Activated T-cell treated with anti-CD3 and anti-CD28 coated beads, Interleukin-2, amount 50 U/mL, for 24 hours (primary cell): ENCODE measurements around the gene GLT8D2.

ENCODE experiments used
- DNase-seq: peaks from one replicate; pipeline ENCODE4 v3.0.0-alpha.2; 2020
- H3K27ac Mint-ChIP-seq: 2 replicates; pipeline ENCODE4 v1.8.0; 2020; ENCODE audit warnings: mild to moderate bottlenecking, mixed read lengths
- H3K27me3 Mint-ChIP-seq: 2 replicates; pipeline ENCODE4 v1.8.0; 2020; ENCODE audit warnings: mixed read lengths
- H3K36me3 Mint-ChIP-seq: 2 replicates; pipeline ENCODE4 v1.8.0; 2020; ENCODE audit warnings: low read depth, mixed read lengths
- H3K4me1 Mint-ChIP-seq: 2 replicates; pipeline ENCODE4 v1.8.0; 2020; ENCODE audit warnings: low read depth, mixed read lengths
- H3K4me3 Mint-ChIP-seq: 2 replicates; pipeline ENCODE4 v1.8.0; 2020; ENCODE audit warnings: mild to moderate bottlenecking, moderate library complexity, mixed read lengths
- H3K9me3 Mint-ChIP-seq: 2 replicates; pipeline ENCODE4 v1.8.0; 2020; ENCODE audit warnings: mixed read lengths

Gene GLT8D2

DNA sequence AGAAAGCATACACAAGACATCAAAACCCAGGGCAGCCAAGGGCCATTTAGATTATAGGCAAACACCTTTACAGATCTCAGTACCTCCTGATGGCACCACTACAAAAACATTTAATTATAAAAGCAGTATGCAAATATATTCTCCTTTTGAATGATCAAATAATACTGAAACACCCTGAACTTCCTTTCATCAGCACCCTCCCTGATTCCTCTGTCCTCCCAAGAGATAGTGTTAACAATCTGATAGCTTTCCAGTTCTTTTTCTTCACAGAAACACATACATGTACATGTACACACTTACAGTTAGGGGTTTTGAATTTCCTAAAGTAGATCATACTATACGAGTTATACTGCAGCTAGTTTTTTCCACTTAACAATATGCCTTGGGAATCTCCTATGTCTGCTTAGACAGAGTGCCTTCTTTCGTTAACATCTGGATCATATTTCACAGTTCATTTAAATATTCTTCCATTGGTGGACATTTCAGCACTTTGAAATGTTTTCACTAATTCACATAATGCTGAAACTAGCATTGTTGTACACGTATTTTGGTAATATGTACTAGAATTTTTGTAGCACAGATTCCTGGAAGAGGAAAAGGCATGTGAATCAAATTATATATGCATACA, 49.1 kb downstream of the GLT8D2 start:
- no peak overlapping the region for H3K27ac Mint-ChIP-seq
- H3K27me3 Mint-ChIP-seq, result peaks cover 49% of the 10 kb centered on the region
- no peaks in the 10 kb centered on the region for H3K36me3 Mint-ChIP-seq
- H3K4me1 Mint-ChIP-seq, result no peaks in the 10 kb centered on the region
- no peak overlapping the region for H3K4me3 Mint-ChIP-seq
- H3K9me3 Mint-ChIP-seq, result no peaks in the 10 kb centered on the region
- no peak for DNase-seq

DNA sequence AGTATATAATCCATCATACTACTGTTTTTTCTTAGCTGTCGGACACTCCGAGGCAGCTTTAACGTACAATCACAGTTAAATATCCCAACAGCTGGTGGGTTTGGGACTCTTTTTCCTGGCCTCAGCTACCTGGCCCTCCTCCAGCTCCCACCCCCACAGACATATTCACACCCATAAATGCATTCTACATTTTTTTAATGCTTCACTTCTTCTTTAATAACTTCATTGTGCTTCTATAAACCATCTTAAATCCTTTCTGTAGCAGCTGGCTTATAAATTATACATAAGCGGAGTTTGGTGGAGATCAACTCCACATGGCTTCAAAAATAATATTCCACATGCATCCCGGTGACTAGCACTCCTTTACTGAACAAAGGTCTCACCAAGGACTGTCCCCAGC, 51.0 kb downstream of the GLT8D2 start:
- no peaks in the 10 kb centered on the region for H3K4me1 Mint-ChIP-seq
- H3K4me3 Mint-ChIP-seq, result no peak overlapping the region
- H3K9me3 Mint-ChIP-seq, result no peaks in the 10 kb centered on the region
- peaks cover 33% of the 10 kb centered on the region for H3K27me3 Mint-ChIP-seq
- H3K27ac Mint-ChIP-seq, result no peak overlapping the region
- no peak for DNase-seq
- no peaks in the 10 kb centered on the region for H3K36me3 Mint-ChIP-seq

DNA sequence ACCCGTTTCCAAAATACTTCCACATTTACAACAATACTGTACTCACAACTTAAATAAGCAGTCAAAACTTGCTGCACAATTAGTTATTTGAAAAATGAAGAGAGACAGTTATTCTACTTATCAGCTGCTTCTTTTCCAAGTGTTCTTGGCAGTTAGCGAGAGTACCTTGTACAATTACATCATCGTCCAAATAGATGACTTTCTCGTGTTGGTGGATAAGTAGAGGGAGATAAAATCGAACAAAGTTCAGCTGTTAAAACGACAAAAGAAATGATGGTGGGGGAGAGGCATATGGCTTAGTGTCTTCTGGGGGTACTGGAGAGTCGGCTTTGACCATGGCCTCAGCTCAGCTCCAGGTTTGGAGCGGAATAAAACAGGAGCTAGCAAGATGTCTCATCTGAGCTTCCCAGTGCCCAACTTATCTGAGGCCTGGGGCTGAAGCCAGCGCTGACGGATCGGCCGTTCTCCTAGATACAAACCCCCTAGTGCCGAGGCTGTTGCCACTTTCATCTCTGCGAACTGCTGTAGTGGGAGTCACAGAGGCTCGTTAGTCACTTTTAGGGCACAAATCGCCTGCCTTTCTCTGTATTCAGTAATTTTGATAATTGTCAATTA, 52.6 kb downstream of the GLT8D2 start:
- no peak for DNase-seq
- no peaks in the 10 kb centered on the region for H3K4me1 Mint-ChIP-seq
- no peaks in the 10 kb centered on the region for H3K36me3 Mint-ChIP-seq
- H3K27me3 Mint-ChIP-seq, result peaks cover 25% of the 10 kb centered on the region
- no peak overlapping the region for H3K27ac Mint-ChIP-seq
- no peak overlapping the region for H3K4me3 Mint-ChIP-seq
- H3K9me3 Mint-ChIP-seq, result no peaks in the 10 kb centered on the region

DNA sequence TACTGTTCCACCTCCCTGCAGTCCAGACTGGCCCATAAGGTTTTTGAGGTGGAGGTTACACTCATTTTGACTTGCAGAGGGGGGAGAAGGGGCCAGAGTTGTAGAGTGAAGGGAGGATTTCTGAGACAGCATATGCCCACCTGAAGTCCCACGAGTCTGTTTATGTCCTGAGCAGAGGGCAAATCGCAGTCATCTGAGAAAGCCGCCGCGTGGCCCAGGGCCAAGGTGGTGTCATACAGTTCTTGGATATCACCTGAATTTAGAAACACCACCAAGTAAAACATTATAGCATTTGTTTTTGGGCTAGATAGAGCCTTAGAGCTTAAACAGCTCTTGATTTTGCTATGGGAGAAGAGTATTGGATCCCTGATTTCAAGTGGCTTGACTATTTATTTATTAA, 53.4 kb downstream of the GLT8D2 start:
- H3K27ac Mint-ChIP-seq, result no peak overlapping the region
- H3K4me1 Mint-ChIP-seq, result no peaks in the 10 kb centered on the region
- no peaks in the 10 kb centered on the region for H3K9me3 Mint-ChIP-seq
- H3K36me3 Mint-ChIP-seq, result no peaks in the 10 kb centered on the region
- H3K27me3 Mint-ChIP-seq, result peaks cover 20% of the 10 kb centered on the region
- H3K4me3 Mint-ChIP-seq, result no peak overlapping the region
- DNase-seq, result no peak

DNA sequence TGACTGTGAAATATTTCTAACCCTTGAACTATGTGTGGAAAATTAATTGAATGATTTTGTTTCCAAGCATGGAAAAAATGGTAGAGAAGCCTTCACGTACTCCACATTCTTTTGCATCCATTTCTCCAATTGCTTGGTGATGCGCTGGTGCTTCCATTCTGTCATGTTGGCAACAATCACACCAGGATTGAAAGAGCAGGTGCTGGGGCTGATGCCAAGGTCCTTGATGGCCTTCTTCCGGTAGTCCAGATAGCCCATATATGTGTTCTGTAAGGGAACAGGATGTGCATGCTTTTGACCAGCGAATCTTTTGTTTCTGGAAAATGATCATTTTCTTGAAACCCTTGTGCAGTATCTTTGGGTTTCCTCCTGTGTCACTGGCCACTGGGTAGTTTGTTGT, 55.8 kb downstream of the GLT8D2 start:
- Mint-ChIP-seq H3K4me3 (no peak overlapping the region), H3K27ac (no peak overlapping the region), H3K36me3 (peaks cover 19% of the 10 kb centered on the region), H3K27me3 (peaks cover 2% of the 10 kb centered on the region), H3K4me1 (no peaks in the 10 kb centered on the region), H3K9me3 (no peaks in the 10 kb centered on the region)
- DNase-seq, result no peak

DNA sequence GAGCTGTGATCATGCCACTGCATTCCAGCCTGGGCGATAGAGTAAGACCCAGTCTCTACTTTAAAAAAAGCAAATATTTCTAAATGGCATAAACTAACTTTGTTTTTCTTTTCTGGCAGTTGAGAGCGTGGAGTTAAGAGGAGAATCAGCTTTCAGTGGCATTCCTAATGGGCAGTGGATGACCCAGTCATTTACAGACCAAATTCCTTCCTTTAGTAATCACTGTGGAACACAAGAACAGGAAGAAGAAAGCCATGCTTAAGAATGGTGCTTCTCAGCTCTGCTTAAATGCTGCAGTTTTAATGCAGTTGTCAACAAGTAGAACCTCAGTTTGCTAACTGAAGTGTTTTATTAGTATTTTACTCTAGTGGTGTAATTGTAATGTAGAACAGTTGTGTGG, 63.2 kb downstream of the GLT8D2 start:
- peaks cover 73% of the 10 kb centered on the region for H3K36me3 Mint-ChIP-seq
- no peaks in the 10 kb centered on the region for H3K4me1 Mint-ChIP-seq
- DNase-seq, result no peak
- H3K4me3 Mint-ChIP-seq, result no peak overlapping the region
- no peaks in the 10 kb centered on the region for H3K27me3 Mint-ChIP-seq
- peak overlapping the region; percentile 59 for H3K27ac Mint-ChIP-seq
- no peaks in the 10 kb centered on the region for H3K9me3 Mint-ChIP-seq

DNA sequence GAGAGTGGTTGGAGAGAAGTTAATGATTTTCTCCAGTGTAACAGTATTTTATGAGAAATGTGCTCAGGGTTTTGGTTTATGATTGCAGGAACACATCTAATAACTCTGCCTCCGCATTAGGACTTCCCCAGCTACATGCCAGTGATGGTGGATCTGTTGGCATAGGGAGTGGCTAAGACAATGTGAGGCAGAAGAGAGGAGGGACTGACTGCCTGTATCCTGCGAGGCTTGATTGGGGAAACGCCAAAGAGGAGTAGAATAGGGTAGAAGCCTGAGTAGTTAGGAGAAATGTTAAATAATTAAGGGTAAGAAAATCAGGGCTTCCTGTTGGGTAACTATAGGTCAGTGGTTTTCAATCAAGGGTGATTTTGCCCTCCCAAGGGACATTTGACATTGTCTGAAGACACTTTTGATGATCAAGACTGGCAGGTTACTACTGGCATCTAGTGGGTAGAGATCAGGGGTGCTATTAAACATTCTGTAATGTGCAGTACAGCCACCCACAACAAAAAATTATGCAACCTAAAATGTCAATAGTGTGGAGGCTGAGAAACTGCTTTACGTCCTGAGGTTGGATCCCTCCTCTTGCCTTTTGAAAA, 71.5 kb downstream of the GLT8D2 start:
- no peak for DNase-seq
- Mint-ChIP-seq H3K27me3 (no peaks in the 10 kb centered on the region), H3K4me1 (peaks cover 13% of the 10 kb centered on the region), H3K27ac (peak overlapping the region; percentile 42), H3K4me3 (no peak overlapping the region), H3K36me3 (peaks cover 86% of the 10 kb centered on the region), H3K9me3 (no peaks in the 10 kb centered on the region)

DNA sequence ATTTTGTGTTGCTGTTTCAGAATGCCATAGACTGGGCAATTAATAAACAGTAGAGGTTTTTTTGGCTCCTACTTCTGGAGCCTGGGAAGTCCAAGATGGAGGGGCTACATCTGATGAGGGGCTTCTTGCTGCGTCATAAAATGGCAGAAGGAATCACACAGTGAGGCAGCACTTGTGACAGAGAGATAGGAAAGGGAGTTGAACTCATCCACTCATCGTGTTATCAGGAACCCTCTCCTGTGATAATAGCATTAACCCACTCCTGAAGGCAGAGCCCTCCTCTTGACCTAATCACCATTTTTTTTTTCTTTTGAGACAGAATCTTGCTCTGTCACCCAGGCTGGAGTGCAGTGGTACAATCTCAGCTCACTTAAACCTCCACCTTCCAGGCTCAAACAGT, 74.6 kb downstream of the GLT8D2 start:
- Mint-ChIP-seq H3K36me3 (peaks cover 85% of the 10 kb centered on the region), H3K27me3 (no peaks in the 10 kb centered on the region), H3K4me3 (no peak overlapping the region), H3K4me1 (peaks cover 31% of the 10 kb centered on the region), H3K9me3 (no peaks in the 10 kb centered on the region), H3K27ac (peak overlapping the region; percentile 26)
- no peak for DNase-seq

DNA sequence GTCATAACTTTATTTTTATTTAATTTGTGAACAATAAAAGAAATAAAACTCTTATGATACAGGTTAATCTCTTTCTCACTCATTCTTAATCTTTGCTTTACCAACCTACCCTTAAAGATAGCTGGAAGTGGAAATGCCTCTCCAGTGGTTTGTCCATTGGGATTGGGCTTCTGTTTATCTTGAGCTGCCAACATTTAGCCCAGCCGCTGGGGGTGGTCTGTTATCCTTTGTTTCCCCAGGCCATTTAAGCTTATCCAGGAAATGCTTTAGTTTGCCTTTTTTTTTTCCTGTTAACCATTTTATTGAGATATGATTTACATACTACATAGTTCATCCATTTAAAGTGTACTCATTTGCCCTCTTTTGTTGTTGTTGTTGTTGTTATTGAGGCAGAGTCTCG, 76.1 kb downstream of the GLT8D2 start:
- H3K4me3 Mint-ChIP-seq, result no peak overlapping the region
- H3K9me3 Mint-ChIP-seq, result no peaks in the 10 kb centered on the region
- H3K36me3 Mint-ChIP-seq, result peaks cover 86% of the 10 kb centered on the region
- H3K27ac Mint-ChIP-seq, result peak overlapping the region; percentile 66
- no peaks in the 10 kb centered on the region for H3K27me3 Mint-ChIP-seq
- DNase-seq, result no peak
- peaks cover 44% of the 10 kb centered on the region for H3K4me1 Mint-ChIP-seq

DNA sequence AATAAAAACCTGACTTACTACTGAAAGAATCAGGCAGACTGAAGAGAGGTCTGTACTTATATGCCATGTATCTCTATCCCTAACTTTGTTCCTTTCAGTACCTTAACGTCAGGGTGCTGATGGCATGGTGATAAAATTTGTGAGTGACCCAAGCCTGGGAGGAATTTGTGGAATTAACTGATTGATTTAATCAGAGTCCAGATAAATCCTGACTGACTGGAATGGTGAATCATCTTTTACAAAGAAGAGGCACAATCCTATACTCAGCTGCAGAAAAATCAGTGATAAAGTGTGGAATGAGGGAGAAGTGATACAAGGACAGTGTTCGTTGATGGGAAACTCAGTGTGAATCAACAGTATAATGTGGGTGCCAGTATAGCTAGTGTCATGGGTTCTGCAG, 80.6 kb downstream of the GLT8D2 start:
- DNase-seq, result no peak
- Mint-ChIP-seq H3K4me1 (peaks cover 69% of the 10 kb centered on the region), H3K36me3 (peaks cover 89% of the 10 kb centered on the region), H3K9me3 (no peaks in the 10 kb centered on the region), H3K27me3 (no peaks in the 10 kb centered on the region), H3K4me3 (no peak overlapping the region), H3K27ac (peak overlapping the region; percentile 33)

DNA sequence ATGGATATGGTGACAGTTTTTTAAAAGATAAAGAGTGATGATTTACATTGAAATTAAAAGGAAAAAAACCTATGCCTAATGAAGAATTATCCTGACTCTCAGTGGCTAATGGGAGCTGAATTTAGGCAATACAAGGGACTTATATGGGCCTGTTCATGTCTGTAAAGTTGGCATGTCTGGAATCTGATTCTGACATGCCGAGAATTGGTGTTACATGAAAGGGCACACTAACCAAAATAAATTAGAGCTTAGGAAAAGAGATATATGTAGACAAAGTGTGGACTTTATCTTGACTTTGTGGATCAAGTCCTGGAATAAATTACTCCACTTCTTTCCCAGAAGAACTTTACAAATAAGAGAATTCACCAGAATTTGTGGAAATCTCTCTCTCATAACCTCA, 83.3 kb downstream of the GLT8D2 start:
- Mint-ChIP-seq H3K4me1 (peaks cover 68% of the 10 kb centered on the region), H3K4me3 (peak overlapping the region; percentile 98), H3K36me3 (peaks cover 80% of the 10 kb centered on the region), H3K27ac (peak overlapping the region; percentile 99), H3K27me3 (no peaks in the 10 kb centered on the region), H3K9me3 (no peaks in the 10 kb centered on the region)
- no peak for DNase-seq

DNA sequence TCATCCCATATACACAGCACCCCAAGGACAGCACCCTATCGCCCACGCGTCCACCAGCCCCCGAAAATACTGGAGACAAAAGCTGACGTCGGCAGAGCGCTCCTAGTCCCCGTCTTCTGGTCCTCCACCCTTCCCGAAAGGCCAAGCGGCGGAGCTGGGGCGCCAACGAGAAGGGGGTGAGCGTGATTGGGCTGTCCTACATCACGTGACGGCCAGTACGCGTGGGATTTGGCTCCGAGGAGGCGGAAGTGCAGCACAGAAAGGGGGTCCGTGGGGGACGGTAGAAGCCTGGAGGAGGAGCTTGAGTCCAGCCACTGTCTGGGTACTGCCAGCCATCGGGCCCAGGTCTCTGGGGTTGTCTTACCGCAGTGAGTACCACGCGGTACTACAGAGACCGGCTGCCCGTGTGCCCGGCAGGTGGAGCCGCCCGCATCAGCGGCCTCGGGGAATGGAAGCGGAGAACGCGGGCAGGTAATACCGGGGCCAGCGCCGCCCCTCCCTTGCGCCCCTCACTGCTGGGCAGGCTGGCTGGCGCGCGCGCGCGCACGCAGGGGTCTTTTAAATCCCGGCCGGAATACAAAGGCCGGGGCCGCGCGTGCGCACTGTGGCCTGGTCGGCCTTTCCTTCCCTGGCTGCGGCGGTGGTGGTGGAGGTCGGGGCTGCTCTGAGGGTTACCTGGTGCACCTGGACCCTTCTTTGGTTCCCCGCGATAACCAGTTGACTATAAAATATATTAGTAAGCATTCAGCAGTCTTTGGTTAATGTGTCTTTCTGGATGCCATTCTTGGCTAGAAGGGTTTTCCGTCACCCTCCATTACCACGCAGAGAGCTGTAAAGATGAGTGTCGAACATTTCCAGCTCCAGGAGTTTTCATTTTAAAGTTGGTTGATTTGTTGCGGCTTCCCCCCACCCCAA, 84.1 kb downstream of the GLT8D2 start, which contains the start of gene TDG:
TDG (plus strand) TSS at position 283 of the 915 bp plus-strand sequence; CDS start at position 449, 166 bp downstream.
- peaks cover 71% of the 10 kb centered on the region for H3K36me3 Mint-ChIP-seq
- no peaks in the 10 kb centered on the region for H3K9me3 Mint-ChIP-seq
- H3K4me1 Mint-ChIP-seq, result peaks cover 61% of the 10 kb centered on the region
- H3K4me3 Mint-ChIP-seq, result peak within 1 kb of the TSS; percentile 98
- DNase-seq, result peak; percentile 95
- H3K27me3 Mint-ChIP-seq, result no peaks in the 10 kb centered on the region
- H3K27ac Mint-ChIP-seq, result peak within 1 kb of the TSS; percentile 99

DNA sequence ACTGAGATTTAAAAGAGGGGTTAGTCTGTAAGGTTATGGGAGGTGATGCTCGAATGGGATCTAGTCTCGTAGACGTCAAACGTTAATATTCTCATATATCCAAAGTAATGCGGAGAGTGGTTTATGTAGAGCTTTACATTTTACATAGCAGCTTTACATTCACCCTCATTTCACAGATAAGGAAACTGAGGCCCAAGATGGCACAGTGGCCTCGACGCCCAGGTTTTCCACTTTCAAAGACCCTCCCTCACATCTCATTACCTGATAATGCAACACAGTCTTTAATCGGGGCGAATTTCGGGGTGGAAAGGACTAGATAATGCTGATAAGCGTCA, 84.8 kb downstream of the GLT8D2 start:
- H3K27ac Mint-ChIP-seq, result peak overlapping the region; percentile 99
- DNase-seq, result no peak
- no peaks in the 10 kb centered on the region for H3K27me3 Mint-ChIP-seq
- H3K36me3 Mint-ChIP-seq, result peaks cover 68% of the 10 kb centered on the region
- H3K4me1 Mint-ChIP-seq, result peaks cover 59% of the 10 kb centered on the region
- peak overlapping the region; percentile 98 for H3K4me3 Mint-ChIP-seq
- no peaks in the 10 kb centered on the region for H3K9me3 Mint-ChIP-seq

DNA sequence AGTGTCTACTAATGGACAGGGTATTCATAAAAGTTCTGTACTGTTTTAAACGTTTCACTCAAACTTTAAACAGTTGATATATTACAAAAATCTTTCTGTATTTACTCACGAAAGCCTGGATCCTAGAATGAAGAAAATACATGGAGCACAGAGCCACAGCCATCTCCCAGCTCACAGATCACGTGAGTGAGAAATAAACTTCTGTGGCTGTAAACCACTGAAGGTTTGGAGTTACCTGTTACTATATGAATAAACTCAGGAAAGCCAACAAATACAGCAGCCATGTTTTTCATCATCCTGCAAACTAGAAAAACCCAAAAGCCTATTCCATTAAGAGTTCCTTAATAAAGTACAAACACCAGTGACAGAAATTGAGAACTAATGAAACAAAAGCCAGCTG, 85.2 kb downstream of the GLT8D2 start:
- Mint-ChIP-seq H3K36me3 (peaks cover 64% of the 10 kb centered on the region), H3K4me1 (peaks cover 55% of the 10 kb centered on the region)

More for the DNA sequence above, 85.2 kb downstream of the GLT8D2 start:
- H3K9me3 Mint-ChIP-seq, result no peaks in the 10 kb centered on the region
- DNase-seq, result no peak
- peak overlapping the region; percentile 99 for H3K27ac Mint-ChIP-seq
- H3K4me3 Mint-ChIP-seq, result peak overlapping the region; percentile 98
- H3K27me3 Mint-ChIP-seq, result no peaks in the 10 kb centered on the region
